Measurements from ENCODE around the gene NFX1.
A peak's percentile ranks its signal among the peaks of the same experiment; 100 is the strongest.

Gene NFX1

GRCh38 chr9:33267151-33267767 lies 23.1 kb upstream of the NFX1 start:
- no peak for DNase-seq

- no peak for DNase-seq
Measured at GRCh38 chr9:33270146-33270545, 20.2 kb upstream of the NFX1 start.

- no peak for DNase-seq
Measured at GRCh38 chr9:33272061-33272460, 18.3 kb upstream of the NFX1 start.

- DNase-seq, result no peak
Measured at GRCh38 chr9:33273266-33273971, 16.9 kb upstream of the NFX1 start.

- no peak for DNase-seq
Measured at GRCh38 chr9:33273972-33274328, 16.4 kb upstream of the NFX1 start.

- DNase-seq, result no peak
Measured at GRCh38 chr9:33277484-33277883, 12.8 kb upstream of the NFX1 start.

- no peak for DNase-seq
Measured at GRCh38 chr9:33285502-33285901, 4.8 kb upstream of the NFX1 start.

GRCh38 chr9:33287087-33287490 lies 3.2 kb upstream of the NFX1 start:
- DNase-seq, result no peak

- no peak for DNase-seq
Measured at GRCh38 chr9:33288235-33288634, 2.1 kb upstream of the NFX1 start.

GRCh38 chr9:33288828-33289483 lies 1.4 kb upstream of the NFX1 start:
- DNase-seq, result no peak

- peak; percentile 23 for DNase-seq
Measured at GRCh38 chr9:33289496-33289895, 820 bp upstream of the NFX1 start.

- no peak for DNase-seq
Measured at GRCh38 chr9:33289936-33290246, 425 bp upstream of the NFX1 start.

- no peak for DNase-seq
Measured at GRCh38 chr9:33291031-33291397, 698 bp downstream of the NFX1 start.

- no peak for DNase-seq
Measured at GRCh38 chr9:33291901-33292300, 1.6 kb downstream of the NFX1 start.

- no peak for DNase-seq
Measured at GRCh38 chr9:33293782-33294181, 3.5 kb downstream of the NFX1 start.

- no peak for DNase-seq
Measured at GRCh38 chr9:33294670-33295432, 4.5 kb downstream of the NFX1 start.

GRCh38 chr9:33295571-33295970 lies 5.3 kb downstream of the NFX1 start:
- no peak for DNase-seq

GRCh38 chr9:33297432-33297831 lies 7.1 kb downstream of the NFX1 start:
- DNase-seq, result no peak

- no peak for DNase-seq
Measured at GRCh38 chr9:33300546-33300945, 10.2 kb downstream of the NFX1 start.

- DNase-seq, result no peak
Measured at GRCh38 chr9:33304362-33304761, 14.0 kb downstream of the NFX1 start.

GRCh38 chr9:33306037-33306436 lies 15.7 kb downstream of the NFX1 start:
- no peak for DNase-seq

- DNase-seq, result no peak
Measured at GRCh38 chr9:33307067-33307466, 16.8 kb downstream of the NFX1 start.

GRCh38 chr9:33309903-33310302 lies 19.6 kb downstream of the NFX1 start:
- no peak for DNase-seq

- no peak for DNase-seq
Measured at GRCh38 chr9:33310748-33311147, 20.4 kb downstream of the NFX1 start.
